Kidney capillary endothelial cell (primary cell): Measurements from ENCODE around the gene ARFRP1.

ENCODE experiments used
- DNase-seq: peaks from one replicate; pipeline ENCODE4 v3.0.0-alpha.2; 2018; ENCODE audit warnings: low spot score

Gene ARFRP1

DNA sequence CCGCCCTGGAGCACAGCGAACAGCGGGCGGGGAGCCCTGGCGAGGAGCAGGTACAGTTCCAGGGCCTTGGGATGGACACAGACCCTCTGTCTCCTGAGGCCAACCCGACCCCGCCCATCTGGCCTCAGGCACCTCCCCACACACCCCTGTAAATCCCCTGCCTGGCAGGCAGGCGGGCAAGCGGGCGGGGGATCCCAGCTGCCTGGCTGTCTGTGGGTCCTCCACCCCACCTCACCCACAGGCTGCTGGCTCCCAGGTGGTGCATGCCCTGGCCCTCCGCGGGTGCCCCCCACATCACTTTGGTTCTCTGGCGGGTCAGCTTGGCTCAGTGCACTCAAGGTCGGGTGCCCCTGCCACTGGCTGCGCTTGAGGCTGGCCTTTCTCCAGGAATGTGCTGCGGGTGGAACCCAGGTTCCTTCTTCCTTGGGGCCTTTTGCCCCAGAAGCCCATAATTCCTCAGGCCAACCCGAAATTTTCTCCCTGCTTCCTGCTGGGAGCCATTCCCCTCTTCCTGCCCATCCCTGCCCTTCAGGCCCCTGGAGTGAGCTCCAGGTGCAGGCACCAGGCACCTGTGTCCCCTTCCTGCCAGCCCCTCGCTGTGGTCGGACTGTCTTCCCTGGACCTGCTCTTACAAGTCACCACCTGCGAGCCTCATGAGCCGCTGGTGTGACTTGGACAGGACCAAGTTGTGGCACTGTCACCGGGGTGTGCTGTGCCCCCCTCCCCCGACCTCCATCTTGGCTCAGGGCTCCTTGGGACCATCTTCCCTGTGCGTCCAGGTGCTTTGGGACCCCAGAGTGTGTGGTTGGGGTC is 16.7 kb downstream of the ARFRP1 start:
- no peak for DNase-seq

- no peak for DNase-seq
Measured at GRCh38 chr20:63690003-63690897, 17.5 kb downstream of the ARFRP1 start.

DNA sequence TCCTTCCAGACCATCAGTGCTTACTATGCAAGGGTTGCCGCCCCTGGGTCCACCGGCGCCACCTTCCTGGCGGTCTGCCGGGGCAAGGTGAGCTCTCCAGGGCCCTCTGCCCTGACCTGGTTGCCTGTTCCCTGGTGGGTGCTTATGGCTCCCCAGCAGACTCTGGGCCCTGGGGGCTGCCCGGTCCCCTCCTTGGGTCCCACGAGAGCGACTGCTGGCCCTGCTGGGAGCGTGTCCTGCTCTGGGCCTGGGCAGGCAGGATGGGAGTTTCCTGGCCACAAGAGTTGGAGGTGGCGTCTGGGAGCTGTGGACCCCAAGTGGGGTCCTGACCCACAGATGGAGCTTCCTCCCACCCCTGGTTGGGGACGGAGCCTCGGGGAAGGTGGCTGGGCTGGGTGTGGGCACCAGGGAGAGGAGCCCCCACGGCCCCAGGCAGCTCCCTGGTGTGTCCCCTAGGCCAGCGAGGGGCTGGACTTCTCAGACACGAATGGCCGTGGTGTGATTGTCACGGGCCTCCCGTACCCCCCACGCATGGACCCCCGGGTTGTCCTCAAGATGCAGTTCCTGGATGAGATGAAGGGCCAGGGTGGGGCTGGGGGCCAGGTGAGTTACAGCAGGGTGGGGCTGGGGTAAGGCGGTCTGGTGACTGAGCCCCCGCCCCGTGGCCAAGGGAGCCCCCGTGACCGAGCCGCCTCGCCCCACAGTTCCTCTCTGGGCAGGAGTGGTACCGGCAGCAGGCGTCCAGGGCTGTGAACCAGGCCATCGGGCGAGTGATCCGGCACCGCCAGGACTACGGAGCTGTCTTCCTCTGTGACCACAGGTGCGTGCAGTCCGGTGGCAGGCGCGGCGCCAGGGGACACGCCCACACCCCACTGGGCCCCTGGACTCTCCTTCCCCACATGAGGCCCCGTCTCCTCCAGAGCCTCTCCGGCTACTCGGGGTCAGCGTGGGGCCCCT is 18.5 kb downstream of the ARFRP1 start:
- DNase-seq = no peak

DNA sequence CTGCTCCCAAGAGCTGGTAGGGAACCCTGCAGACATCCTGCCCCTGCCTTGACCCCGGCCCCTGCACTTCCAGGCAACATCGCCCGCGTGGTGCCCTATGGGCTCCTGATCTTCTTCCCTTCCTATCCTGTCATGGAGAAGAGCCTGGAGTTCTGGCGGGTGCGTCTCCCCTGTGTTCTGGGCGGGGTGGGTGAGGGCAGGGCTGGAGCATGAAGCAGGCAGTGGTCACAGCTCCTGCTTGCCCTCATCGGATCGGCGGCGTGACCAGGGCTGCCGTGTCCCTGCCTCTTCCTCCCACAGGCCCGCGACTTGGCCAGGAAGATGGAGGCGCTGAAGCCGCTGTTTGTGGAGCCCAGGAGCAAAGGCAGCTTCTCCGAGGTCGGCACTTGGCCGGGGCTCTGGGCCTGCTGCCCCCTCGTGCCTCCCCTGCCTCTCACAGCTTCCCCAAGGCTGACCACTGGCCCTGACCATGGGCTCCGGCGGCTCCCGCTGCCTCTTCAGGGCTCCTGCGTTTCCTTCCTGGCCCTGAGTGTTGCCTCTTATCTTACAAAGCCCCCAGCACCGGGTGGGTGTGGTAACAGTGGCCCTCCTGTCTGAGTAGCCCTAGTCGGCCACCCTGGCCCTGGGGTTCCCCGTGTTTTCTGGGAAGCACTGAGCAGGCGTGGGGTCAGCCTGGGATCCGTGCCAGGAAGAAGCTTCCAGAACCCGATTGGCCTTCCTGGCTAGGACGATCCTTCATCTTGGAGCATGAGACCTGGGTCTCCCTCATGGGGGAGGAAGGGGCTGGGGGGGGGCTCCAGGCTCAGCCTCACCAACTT is 19.3 kb downstream of the ARFRP1 start:
- no peak for DNase-seq

DNA sequence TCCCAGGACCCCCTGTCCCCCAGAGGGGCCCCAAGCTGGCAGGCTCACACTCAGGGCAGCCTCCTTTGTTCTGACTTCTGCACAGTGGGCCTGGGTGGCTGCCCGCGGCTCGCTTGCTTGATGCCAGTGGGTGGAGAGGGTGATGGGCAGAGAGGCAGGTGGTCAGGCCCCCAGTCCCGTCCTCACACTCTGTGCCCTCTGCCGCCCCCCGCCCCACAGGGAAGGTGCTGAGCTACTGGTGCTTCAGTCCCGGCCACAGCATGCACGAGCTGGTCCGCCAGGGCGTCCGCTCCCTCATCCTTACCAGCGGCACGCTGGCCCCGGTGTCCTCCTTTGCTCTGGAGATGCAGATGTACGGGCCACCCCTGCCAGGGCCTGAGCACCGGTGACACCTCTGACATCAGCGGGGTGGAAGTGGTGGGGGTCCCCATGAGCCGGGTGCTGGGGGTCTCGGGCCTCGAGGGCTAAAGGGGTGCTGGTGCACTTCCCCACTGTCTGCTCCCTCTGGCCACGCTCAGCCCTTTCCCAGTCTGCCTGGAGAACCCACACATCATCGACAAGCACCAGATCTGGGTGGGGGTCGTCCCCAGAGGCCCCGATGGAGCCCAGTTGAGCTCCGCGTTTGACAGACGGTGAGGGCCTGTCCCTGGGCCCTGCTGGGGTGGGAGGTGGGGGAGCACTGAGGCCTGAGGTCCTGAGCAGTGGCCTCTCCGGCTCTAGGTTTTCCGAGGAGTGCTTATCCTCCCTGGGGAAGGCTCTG is 20.2 kb downstream of the ARFRP1 start:
- no peak for DNase-seq

DNA sequence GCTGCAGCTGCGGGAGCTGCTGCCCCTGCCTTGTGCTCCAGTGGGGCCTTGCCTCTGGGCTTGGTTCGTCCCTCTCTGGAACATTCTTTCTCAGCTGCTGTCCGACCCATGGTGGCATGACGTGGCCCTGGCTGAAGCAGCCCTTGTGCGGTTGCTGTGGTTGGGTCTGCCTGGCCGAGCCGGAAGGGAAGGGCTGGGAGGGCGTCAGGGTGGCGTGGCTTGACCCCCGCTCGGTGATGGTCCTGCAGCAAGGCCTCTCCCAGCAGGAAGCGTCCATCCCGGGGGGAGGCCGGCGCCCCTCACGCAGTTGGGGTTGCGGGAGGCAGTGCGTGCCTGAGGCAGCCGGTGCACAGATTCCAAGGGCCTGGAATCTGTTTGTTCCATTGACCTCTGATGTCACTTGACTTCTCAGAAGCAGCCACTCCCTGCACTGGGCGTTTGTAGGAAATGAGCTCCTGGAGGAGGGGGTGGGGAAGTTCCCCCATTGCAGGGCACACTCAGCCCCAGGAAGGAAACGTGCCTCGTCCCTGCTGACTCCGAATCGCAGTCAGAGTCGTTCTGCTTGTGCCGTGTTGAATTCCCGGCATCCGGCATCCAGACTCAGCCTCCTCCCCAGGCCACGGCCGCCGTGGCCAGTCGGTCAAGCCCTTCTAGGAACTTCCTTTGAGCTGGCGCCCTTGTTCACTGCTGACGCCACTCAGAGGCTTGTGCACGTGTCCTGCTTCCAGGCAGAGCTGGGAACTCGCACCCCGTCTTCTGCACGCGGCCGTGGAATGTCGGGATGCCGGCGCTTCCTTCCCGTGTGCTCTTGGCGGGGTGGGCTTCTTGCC is 21.1 kb downstream of the ARFRP1 start:
- peak; percentile 97 for DNase-seq

GRCh38 chr20:63686094-63686491 is 21.7 kb downstream of the ARFRP1 start:
- no peak for DNase-seq

DNA sequence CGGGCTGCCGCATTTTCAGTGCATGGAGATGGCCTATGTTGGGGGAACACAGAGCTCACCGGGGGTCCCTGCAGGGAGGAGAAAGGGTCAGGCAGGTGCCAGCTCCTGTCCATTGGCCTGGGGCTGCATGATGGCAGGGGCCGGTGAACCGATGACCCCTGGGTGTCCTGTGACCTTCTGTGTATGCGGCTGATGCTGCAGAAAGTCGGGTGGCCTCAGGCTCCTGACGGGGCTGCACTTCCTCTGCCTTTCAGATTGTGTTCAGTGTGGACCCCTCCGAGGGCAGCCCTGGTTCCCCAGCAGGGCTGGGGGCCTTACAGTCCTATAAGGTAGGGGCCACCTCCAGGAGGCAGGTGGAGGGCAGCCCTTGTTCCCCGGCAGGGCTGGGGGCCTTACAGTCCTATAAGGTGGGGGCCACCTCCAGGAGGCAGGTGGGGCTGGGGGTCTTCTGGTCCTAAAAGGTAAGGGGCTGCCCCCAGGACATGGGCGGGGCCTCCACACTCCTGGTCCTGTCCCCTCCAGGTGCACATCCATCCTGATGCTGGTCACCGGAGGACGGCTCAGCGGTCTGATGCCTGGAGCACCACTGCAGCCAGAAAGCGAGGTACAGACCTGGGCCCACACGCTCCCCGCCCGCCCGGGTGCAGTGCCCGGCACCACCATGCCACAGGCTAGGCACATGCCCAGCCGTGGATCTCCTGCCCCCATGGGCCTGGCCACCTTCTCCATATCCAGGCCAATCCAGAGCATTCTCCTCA is 22.3 kb downstream of the ARFRP1 start:
- DNase-seq = no peak

- DNase-seq = peak; percentile 97
Measured at GRCh38 chr20:63682384-63683139, 25.2 kb downstream of the ARFRP1 start.

- DNase-seq = no peak
Measured at GRCh38 chr20:63681609-63682142, 26.1 kb downstream of the ARFRP1 start.

DNA sequence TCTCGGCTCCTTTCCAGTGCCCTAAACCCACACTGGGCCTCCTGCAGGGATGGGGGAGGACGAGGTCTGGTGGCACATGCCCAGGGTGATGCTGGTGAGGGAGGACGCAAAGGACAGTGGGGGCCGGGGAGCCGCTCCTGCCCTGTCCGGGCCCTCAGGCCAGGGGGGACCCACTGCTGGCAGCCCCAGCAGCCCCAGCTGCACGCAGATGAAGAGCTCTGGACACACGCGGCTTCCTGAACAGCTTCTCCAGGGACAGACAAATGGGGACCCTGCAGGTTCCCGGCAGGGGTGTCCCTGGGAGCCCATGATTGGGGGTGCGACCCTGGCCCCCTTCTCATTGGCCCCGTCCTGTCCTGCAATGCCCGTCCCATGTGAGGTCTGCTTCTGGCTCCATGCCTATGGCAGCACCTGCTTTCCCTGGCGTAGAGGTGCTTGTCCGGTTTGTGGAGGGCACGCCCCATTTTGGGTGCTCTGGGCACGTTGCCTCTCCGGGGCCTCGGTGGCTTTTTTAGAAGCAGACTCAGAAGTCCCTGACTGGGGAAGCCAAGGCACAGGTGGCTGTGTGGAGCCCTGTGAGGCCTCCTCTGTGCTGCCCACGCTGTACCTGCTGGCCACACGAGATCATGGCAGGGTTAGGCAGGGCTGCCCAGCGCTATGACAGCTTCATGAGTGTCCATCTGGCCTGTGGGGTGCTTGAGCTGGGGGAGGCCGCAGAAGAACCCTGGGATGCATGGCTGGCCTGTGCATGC is 26.7 kb downstream of the ARFRP1 start:
- no peak for DNase-seq

DNA sequence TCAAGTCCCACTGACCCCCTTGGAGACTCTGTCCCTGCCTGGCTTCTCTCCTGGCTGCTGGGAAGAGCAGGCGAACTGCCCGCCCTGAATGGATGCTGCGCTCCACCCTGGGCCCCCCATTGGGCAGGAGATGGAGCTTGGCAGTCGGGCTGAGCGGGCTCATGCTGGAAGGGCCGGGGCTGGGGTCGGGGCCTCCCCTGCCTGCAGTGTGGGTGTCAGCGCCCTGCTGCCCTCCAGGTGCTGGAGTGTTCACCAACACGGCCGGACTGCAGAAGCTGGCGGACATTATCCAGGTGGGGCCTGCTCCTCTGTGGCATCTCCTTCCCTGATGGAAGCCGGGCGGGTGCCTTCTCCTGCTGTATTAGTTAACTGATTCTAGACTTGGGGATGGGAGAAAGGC is 27.3 kb downstream of the ARFRP1 start:
- no peak for DNase-seq

DNA sequence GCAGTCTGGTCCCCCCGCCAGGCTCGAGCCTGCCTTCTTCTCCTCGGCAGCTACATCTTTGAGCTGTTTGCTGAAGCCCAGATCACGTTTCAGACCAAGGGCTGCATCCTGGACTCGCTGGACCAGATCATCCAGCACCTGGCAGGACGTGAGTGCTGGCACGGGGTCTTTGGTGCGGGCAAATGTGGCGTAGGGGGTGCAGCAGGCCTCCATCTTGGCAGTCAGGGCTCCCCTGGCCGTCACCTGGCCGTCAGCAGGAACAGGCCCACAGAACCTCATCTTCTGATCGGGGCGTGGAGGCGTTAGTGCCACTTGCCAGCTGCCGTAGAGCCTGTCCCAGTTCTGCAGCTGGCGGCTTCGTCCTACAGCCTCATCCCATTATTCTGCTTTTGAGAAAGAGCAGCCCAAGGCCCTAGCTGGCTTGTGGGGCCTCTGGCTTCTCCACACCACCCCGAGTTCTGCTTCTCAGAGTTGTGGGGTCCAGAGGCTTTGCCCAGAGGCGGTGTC is 27.9 kb downstream of the ARFRP1 start:
- DNase-seq = no peak

GRCh38 chr20:63678667-63679465 is 28.9 kb downstream of the ARFRP1 start:
- no peak for DNase-seq

GRCh38 chr20:63678071-63678470 is 29.7 kb downstream of the ARFRP1 start:
- no peak for DNase-seq
